Fibroblast of skin of left biceps (primary cell): ENCODE data around the gene ICAM4.
A peak's percentile ranks its signal among the peaks of the same experiment; 100 is the strongest.

Experiments
- DNase-seq, 2 experiments: peaks; one replicate each; pipeline ENCODE4 v3.0.0-alpha.2; 2013; ENCODE audit warnings: low read depth in 2 of 2

The ICAM4 gene

DNA sequence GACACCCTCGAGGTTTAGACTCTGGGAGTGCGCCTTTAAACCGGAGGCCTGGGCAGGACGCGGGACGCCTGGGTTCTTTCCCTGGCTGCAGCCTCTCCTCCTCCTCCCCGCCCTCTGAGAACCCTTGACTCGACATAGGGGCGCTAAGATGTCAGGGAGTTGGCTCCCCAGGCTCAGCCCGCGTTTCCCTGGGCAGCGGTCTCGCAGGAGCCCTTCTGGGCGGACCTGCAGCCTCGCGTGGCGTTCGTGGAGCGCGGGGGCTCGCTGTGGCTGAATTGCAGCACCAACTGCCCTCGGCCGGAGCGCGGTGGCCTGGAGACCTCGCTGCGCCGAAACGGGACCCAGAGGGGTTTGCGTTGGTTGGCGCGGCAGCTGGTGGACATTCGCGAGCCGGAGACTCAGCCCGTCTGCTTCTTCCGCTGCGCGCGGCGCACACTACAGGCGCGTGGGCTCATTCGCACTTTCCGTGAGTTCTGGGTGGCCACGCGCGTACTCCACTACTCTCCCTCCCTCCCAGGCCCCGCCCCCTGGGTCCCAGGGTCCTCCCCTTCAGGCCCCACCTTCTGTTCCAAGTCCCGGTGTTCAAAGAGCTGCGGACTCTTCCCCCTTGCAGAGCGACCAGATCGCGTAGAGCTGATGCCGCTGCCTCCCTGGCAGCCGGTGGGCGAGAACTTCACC is 4.3 kb downstream of the ICAM4 start:
- DNase-seq = no peak

DNA sequence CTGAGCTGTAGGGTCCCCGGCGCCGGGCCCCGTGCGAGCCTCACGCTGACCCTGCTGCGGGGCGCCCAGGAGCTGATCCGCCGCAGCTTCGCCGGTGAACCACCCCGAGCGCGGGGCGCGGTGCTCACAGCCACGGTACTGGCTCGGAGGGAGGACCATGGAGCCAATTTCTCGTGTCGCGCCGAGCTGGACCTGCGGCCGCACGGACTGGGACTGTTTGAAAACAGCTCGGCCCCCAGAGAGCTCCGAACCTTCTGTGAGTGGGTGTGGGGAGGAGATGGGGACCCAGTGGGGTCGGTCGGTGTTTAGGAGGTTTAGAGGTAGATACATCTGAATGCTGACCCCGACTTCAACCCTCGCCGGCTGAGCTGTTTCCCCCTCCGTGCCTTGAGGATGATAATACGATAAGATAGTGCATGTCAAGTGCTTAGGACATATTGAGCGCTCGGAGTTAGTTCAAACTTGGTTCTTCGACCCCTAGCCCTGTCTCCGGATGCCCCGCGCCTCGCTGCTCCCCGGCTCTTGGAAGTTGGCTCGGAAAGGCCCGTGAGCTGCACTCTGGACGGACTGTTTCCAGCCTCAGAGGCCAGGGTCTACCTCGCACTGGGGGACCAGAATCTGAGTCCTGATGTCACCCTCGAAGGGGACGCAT is 4.9 kb downstream of the ICAM4 start:
- DNase-seq = no peak

DNA sequence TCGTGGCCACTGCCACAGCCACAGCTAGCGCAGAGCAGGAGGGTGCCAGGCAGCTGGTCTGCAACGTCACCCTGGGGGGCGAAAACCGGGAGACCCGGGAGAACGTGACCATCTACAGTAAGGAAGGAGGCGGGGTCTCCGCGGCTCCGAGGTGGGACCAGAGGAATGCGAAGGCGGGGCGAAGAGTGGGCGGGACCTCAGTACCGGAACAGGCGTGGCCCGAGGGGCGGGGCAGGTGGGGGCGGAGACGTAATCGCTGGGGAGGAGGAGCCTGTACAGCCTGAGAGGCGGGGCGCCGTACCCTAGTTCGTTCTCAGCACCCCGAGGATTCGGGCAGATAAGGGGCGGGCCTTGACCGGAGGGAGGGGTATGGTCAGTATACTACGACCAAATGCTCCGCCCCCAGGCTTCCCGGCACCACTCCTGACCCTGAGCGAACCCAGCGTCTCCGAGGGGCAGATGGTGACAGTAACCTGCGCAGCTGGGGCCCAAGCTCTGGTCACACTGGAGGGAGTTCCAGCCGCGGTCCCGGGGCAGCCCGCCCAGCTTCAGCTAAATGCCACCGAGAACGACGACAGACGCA is 5.5 kb downstream of the ICAM4 start:
- peak in 1 of 2 experiments; percentile 32 for DNase-seq

DNA sequence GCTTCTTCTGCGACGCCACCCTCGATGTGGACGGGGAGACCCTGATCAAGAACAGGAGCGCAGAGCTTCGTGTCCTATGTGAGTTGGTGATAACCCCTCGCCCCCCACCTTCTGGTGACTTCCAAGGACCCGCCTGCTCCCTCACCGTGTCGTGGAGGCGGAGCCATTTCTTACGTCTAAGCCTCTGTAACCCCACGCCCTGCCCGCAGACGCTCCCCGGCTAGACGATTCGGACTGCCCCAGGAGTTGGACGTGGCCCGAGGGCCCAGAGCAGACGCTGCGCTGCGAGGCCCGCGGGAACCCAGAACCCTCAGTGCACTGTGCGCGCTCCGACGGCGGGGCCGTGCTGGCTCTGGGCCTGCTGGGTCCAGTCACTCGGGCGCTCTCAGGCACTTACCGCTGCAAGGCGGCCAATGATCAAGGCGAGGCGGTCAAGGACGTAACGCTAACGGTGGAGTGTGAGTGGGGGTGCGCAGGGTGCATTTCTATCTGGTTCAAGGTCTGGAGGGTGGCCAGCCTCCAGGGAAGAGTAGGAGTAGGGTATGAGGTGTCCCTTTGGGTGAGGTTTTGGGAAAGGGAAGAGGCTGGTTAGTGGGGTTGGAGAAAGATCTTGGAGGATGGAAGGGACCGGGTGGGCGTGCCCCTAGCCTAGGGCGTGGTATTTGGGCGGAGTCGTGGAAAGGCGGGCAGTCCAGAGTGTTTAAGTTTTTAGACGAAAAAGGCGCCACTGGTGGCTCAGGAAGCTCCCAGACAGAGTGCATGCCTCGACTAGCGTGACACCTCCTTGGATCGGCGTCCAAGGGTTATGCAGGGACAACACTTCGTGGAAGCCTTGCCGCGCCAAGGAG is 6.3 kb downstream of the ICAM4 start:
- DNase-seq = no peak

DNA sequence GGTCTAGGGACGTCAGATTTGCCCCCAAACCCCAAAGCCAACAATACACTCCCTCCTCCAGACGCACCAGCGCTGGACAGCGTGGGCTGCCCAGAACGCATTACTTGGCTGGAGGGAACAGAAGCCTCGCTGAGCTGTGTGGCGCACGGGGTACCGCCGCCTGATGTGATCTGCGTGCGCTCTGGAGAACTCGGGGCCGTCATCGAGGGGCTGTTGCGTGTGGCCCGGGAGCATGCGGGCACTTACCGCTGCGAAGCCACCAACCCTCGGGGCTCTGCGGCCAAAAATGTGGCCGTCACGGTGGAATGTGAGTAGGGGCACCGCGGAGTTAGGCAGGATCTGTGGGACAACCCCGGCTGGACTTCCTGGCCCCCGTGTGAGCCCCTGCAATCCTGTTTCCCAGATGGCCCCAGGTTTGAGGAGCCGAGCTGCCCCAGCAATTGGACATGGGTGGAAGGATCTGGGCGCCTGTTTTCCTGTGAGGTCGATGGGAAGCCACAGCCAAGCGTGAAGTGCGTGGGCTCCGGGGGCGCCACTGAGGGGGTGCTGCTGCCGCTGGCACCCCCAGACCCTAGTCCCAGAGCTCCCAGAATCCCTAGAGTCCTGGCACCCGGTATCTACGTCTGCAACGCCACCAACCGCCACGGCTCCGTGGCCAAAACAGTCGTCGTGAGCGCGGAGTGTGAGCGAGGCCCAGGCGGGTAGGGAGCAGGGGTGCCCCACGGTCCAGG is 7.0 kb downstream of the ICAM4 start:
- no peak for DNase-seq

DNA sequence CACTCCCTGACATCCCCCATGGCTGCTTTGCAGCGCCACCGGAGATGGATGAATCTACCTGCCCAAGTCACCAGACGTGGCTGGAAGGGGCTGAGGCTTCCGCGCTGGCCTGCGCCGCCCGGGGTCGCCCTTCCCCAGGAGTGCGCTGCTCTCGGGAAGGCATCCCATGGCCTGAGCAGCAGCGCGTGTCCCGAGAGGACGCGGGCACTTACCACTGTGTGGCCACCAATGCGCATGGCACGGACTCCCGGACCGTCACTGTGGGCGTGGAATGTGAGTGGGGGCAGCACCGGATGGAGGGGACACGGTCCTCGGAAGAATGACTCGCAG is 7.6 kb downstream of the ICAM4 start:
- DNase-seq = no peak

DNA sequence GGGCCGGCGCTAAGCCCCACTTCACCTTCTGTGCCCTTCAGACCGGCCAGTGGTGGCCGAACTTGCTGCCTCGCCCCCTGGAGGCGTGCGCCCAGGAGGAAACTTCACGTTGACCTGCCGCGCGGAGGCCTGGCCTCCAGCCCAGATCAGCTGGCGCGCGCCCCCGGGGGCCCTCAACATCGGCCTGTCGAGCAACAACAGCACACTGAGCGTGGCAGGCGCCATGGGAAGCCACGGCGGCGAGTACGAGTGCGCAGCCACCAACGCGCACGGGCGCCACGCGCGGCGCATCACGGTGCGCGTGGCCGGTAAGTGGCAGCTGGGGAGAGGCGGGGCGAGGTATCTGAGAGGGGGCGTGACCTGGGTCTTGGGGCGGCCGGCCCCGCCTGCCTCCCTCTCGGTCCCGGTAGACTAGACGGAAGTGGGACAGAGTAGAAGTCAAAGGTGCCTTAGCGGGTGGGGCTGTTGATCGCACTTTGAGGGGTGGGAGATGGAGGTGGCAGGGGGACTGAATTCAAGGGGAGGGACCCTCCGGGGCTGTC is 8.6 kb downstream of the ICAM4 start:
- no peak for DNase-seq

DNA sequence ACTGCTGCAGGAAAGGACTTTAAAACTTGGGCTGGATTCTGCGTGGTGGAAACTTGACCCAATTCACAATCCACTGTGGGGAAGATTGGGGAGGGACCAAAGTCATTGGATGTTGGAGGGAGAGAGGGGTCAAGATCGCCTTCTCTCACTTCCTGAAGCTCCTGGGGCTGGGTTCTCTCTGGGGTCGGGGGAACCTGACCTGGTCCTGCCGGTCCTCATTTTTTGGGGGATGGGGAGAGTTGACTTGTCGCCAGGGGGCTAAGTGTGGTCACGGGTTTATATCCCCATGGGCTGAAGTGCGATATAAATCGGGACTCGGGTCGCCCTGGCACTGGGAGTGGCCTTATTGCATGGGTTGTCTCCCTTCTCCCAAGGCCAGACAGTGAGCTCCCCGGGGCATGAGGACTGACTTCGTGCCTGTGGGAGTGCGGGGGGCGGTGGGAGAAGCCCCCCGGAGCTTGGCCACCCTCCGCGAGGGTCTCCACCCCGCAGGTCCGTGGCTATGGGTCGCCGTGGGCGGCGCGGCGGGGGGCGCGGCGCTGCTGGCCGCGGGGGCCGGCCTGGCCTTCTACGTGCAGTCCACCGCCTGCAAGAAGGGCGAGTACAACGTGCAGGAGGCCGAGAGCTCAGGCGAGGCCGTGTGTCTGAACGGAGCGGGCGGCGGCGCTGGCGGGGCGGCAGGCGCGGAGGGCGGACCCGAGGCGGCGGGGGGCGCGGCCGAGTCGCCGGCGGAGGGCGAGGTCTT is 9.3 kb downstream of the ICAM4 start:
- no peak for DNase-seq

DNA sequence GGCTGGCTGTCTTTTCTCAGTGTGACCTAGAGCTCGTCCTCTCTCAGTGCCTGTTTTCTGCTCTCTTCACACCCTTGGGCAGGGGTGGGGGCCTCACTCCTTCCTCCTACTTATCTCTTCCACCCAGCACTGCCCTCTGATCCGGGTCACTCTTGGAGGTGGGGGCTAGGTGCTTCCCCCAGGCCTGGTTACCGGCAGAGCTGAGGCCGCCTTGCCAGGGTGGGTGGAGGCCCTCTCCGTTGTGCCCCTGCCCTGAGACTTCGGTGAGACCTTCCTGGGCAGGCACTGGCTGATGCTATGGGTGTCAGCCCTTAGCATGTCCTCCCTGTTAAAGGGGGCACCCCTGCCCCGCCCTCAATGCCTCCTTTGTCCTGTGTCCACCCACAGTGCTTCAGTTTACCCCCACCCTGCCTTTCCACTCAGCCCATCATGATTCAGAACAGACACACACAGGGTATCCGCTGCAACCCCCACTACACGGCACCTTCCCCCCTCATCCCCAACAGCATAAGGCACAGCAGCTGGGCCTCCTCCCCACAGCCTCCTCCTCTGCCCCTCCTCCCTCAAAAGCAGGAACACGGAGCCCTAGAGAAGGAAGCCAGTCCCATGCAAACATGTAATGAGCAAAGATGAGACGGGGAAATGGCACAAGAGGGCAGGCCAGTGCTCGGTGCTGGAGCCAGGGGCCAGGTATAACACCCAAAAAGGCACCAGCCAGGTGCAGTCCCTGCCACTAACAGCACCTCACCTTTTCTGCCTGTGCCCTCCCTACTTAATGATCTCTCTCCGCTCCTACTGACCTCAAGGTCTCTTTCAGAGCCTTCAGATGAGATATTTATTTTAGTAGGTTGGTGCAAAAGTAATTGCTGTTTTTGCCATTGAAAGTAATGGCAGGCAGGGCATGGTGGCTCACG is 13.0 kb downstream of the ICAM4 start:
- no peak for DNase-seq

DNA sequence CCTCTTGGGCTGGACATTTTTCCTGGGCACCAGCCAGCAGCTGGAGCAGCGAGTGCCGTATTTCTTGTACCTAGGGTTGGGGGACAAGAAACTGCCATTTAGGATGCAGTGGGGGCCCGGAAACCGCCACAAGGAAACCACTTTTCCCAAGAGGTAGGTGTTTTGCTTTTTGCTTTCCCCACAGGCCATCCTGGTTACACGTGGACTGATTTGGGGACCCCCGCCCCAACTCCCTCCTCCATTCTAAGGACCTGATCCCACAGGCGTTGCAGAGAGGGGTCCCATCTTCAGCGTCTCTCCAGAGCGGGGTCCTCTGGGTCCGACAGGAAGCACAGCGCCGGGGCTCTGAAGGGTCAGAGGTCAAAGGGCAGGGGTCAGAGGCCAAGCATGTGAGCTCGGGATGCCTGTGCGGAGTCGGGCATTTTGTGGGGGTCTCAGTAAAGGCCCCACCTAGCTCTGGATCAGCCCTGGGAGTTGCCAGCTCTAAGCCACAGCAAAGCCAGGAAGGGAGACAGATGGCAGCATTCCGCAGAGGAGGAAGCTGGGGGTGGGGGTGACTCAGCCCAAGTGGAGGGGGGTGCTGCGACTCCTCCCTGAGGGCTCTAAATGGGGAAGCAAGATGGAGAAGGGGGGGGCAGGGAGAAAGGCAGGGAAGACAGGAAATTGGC is 18.5 kb downstream of the ICAM4 start:
- DNase-seq = peak; percentile 33

DNA sequence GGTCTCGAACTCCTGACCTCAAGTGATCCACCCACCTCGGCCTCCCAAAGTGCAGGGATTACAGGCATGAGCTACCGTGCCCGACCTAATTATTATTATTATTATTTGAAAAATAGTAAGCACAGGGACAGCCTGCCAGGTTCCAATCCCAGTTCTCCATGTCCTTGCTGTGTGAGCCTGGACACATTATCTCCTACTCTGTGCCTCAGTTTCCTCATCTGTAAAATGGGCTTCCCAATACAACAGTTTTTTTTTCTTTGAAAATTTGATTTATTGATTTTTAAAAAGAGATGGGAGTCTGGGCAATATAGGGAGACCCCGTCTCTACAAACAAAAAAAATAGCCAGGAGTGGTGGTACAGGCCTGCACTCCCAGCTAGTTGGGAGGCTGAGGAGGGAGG is 19.6 kb downstream of the ICAM4 start:
- no peak for DNase-seq

DNA sequence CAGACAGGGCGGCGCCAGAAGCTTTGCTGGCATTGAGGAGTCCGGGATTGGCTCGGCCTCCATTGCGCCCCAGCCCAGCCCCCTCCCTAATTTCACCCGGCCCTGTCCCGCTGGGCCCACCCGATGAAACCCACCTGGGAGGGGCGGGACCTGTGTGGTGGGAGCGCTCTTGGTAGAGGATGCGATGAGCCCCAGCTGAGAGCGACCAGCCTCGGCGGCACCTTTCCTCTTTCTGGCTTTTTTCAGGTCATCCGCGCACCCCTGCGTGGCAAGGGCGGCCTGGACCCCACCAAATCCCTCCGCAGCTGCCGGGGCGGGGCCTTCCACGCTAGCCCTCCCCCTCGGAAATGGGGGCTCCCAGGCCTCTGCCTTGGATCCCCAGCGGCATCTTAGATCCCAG is 22.7 kb downstream of the ICAM4 start, which contains the start of gene ZGLP1:
Gene ZGLP1, minus strand, starts transcription at position 393 of the 400 bp plus-strand sequence.
- no peak for DNase-seq

DNA sequence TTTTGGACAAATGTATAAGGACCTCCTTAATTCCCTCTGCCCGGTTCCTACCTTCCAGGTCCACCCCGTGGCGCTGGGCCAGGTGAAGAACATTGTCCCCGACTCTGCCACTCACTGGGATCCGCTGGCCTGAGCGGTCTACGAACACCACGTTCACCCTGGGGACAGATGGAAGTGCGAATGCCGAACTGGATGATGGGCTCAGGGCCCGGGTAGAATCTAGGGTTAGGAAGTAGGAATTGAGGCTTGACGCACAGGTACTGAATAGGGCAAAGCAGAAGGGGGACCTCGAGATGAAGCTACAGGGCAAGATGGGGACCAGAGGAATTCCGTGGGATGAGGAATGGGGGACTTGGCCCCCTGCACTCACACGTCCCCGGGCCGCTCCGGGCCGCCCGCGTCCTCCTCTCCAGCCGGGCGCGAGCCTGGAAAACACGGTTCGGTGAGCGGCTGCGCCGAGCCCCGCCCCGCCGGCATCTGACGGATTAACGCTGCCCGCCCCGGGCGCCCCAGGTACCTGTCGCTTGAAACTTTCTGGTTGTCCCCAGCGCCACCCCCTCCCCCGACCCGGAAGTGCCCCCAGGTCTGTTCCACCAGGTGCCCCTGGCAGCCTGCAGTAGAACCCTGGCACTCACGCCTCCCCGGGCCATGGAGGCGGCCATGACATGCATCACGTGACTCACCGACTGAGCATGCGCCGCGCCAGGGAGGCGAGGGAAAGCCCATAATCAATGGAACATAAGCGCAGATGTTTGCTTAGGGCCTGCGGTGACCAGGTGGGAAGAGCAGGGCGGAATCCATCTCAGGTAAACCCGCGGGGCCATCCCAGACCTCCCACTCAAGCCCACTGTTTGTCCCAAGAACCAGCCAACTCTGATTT is 28.8 kb downstream of the ICAM4 start, which contains the start of gene FDX2:
Gene FDX2, minus strand, starts transcription at position 681 of the 880 bp plus-strand sequence. Its CDS starts 19 bp downstream, at position 662.
- DNase-seq = peak; percentile 34 to 49

DNA sequence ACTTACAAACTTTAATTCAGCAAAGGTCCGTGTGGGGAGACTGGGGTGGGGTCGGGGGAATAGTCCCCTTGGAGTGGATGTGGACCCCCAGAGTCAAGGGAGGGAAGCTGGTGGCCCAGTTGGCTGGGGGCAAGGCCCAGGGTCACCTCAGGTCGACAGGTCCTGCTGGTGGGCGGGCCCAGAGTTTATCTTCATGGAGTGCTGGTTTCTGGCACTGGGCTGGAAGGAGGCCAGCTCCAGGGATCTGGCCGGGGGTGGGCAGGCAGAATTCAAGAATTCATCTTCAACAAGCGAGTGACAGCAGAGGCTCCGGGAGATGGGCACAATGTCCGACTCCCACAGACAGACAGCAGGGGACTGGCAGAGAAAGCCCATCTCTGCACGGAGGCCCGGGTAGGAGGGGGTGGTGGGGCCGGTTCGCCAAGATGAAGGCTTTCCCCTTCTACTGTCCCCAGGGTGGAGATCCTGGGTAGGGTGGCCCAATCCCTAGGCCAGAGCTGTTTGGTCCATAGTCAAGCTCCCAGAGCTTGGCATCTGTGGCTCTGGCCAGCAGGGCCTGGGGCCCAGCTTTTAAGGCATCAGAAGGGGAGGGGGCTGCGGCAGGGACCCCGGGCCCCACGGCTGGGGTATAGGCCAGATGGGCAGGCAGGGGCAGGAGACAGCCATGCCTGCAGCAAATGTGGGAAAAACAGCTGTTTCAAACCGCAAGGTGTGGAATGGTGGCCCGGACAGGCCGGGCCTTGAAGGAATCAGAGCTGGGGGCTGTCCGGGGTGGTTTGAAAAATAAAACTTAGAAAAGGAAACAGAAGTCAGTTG is 29.7 kb downstream of the ICAM4 start:
- no peak for DNase-seq

DNA sequence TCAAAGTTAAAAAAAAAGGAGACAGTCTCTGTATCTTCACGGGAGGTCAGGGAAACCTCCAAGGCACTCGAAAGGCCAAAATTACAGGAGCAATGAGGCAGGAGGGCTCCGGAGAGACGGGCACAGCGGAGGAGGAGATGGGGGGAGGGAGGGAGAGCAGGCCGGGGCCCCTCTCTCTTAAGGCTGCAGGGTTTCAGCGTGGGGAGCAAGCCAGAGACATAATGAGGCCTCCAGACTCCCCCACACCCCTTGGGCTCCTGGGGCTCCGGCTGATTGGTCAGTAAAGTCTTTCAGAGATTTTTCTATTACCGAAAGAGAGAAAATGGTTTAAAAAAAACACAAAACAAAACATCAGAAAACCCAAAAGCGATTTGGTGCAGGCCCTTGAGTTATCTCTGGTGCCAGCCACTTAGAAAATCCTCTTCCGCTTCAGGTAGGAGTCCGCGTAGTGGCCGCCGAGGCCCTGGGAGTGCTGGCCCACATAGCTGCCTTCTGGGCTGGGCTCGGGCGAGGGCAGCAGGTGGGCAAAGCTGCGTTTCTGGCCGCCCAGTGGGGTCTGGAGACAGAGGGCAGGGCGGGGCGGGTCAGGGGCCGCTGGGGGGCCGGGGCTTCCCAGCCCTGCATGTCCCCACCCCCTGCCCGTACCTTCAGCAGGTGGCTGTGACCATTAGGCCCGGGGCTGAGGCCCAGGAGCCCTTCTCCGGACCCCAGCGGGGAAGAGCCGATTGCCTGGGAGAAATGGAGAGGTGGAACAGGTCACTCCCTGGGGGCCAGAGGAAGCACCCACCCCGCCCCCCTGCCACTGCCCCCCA is 30.5 kb downstream of the ICAM4 start:
- DNase-seq = no peak

DNA sequence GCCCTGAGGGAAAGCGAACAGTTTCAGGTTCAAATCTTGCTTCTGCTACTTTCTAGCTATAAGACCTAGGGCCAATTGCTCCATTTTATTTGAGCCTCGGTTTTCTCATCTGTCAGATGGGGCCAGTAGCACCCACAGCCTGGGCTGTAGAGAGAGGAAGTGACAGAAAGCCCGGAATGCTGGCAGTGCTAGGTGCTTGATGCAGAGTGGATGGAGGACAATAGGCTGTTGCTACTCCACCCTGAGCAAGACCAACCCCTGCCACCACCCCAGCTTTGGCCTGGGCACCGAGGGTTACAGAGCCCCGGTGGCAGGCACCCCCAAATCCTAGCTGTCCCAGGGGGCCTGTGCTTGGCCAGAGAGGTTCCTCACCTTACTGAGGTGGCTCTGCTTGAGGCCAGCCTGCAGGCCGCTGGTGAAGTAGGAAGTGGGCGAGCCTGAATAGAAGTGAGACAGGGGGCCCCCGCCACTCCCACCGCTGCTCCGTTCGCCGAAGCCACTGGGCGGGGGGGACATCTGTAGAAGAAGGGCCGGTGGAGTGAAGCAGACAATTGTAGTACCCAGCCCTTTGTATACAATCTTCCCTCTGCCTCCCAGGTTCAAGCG is 31.2 kb downstream of the ICAM4 start:
- no peak for DNase-seq
